Ascending aorta (tissue), 2 donors: ENCODE measurements around the gene SLC16A4. TPM values are rescaled to one million over a fixed set of nuclear protein-coding genes. Genes with fewer than 3 reads are reported as not detected.

Experiments
- DNase-seq, 2 donors: peaks; one replicate each; pipeline ENCODE4 v3.0.0-alpha.2; 2019; ENCODE audit warnings: low spot score in 2 of 2
- H3K27ac ChIP-seq, 2 donors: fragments of 200-600 bp; sonication (generic); one replicate each; pipeline ENCODE4 v1.5.1; 2016 to 2017; ENCODE audit warnings: mild to moderate bottlenecking in 1 of 2
- H3K27me3 ChIP-seq: fragments of 200-600 bp; sonication (generic); one replicate; pipeline ENCODE4 v1.5.1; 2017
- H3K36me3 ChIP-seq, 2 donors: fragments of 200-600 bp; sonication (generic); one replicate each; pipeline ENCODE4 v1.5.1; 2016
- H3K4me1 ChIP-seq, 2 donors: fragments of 200-600 bp; sonication (generic); one replicate each; pipeline ENCODE4 v1.5.1; 2016 to 2017; ENCODE audit warnings: mild to moderate bottlenecking in 1 of 2
- H3K4me3 ChIP-seq, 2 donors: fragments of 200-600 bp; sonication (generic); one replicate each; pipeline ENCODE4 v1.5.1; 2016 to 2017; ENCODE audit warnings: mild to moderate bottlenecking in 1 of 2
- H3K9me3 ChIP-seq, 2 donors: fragments of 200-600 bp; sonication (generic); one replicate each; pipeline ENCODE4 v1.5.1; 2016
- intact Hi-C: fragments of 100-400 bp; cut with DNase I; formaldehyde crosslinking; loops from one replicate; pipeline ENCODE4 v1.15.1; 2023
- total RNA-seq: library from RNA; depleted of rRNA; stranded (reverse); fragments of >200 nt; gene quantifications from one replicate; pipeline ENCODE4 v1.1.0, GENCODE V29; 2016
- TF ChIP-seq, protein P1 (sequence below), 3 experiments: fragments of 200-600 bp in 2 of 3; fragments of 450-650 bp in 1 of 3; sonication (generic) in 2 of 3; IDR thresholded peaks; one replicate each; pipeline ENCODE4 v1.5.1; 2016 to 2019; ENCODE audit warnings: antibody characterized with exemption in 3 of 3, mild to moderate bottlenecking in 1 of 3, moderate library complexity in 1 of 3

The SLC16A4 gene
- total RNA-seq, 1 donor from 2014 or later: 5.6 TPM

DNA sequence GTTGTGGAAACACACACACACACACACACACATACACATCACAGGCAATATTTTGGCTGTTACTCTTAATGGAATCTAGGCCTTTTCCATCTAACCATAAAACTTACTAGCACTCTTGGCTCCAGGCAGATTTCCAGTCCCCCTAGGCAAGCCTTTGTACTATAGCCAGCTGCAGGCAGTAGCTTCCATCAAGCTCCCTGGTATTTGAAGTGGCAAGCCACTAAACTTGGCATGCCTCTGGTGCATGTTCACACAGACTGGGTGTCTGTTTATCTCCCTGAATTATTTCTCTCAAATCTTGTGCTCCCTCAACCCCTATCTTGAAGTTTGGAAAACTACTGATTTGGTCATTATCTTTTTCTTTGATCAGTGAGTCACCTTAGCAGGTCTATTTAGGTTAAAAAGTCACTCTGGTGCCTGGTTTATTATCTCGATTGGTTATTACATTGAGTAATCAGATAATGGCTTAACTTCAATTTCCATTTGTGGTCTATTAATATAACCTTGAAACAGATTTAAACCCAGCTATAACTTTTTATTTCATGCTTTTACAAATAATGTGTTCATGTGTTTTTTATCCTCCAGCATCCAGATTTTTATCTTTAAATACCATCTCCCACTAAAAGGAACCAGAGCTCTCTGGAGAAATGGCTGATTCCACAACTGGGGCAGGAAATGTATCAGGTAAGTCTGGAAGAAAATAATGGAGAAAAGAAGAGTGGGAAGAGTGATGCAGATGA lies 54.4 kb downstream of the SLC16A4 start:
- DNase-seq: no peak
- Histone ChIP-seq H3K4me3 (no peak overlapping the region), H3K27me3 (no peaks in the 10 kb centered on the region), H3K36me3 (peaks cover under 1 to 9% of the 10 kb centered on the region in 2 donors), H3K27ac (no peak overlapping the region), H3K4me1 (peaks cover 14 to 16% of the 10 kb centered on the region in 2 donors), H3K9me3 (no peaks in the 10 kb centered on the region)
- intact Hi-C loops: loop anchor here (5.0 to 10.0 kb wide), 4 partner anchors 271 to 1111 kb away; partner anchors contain the start of genes ATP5PB, KCNA2, LRIF1 and STRIP1
- TF ChIP-seq, protein P1, sequence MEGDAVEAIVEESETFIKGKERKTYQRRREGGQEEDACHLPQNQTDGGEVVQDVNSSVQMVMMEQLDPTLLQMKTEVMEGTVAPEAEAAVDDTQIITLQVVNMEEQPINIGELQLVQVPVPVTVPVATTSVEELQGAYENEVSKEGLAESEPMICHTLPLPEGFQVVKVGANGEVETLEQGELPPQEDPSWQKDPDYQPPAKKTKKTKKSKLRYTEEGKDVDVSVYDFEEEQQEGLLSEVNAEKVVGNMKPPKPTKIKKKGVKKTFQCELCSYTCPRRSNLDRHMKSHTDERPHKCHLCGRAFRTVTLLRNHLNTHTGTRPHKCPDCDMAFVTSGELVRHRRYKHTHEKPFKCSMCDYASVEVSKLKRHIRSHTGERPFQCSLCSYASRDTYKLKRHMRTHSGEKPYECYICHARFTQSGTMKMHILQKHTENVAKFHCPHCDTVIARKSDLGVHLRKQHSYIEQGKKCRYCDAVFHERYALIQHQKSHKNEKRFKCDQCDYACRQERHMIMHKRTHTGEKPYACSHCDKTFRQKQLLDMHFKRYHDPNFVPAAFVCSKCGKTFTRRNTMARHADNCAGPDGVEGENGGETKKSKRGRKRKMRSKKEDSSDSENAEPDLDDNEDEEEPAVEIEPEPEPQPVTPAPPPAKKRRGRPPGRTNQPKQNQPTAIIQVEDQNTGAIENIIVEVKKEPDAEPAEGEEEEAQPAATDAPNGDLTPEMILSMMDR (IDR thresholded peaks at IDR 0.05): no peak

DNA sequence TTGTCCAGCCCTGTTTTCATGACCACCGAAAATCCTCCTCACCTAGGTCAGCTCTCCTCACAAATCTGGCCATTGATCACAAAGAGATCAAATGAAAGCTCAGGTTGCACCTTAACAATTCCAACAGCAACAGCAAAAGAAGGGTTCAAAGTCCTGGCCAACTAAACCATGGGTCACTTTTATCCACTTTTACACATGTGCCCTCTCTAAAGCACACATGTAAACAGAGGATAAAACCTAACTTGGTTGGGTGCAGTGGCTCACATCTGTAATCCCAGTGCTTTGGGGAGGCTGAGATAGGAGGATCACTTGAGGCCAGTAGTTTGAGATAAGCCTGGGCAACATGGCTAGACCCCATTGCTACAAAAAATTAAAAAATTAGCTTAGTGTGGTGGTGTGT lies 55.6 kb downstream of the SLC16A4 start:
- DNase-seq: no peak
- Histone ChIP-seq H3K4me1 (peaks cover 4% of the 10 kb centered on the region in 2 donors), H3K4me3 (no peak overlapping the region), H3K27me3 (no peaks in the 10 kb centered on the region), H3K9me3 (no peaks in the 10 kb centered on the region), H3K27ac (no peak overlapping the region), H3K36me3 (no peaks in the 10 kb centered on the region)
- TF ChIP-seq, protein P1 (IDR thresholded peaks at IDR 0.05): no peak
- intact Hi-C loops: loop anchor here (5.0 to 10.0 kb wide), 4 partner anchors 272 to 1112 kb away; partner anchors contain the start of genes ATP5PB, KCNA2, LRIF1 and STRIP1

DNA sequence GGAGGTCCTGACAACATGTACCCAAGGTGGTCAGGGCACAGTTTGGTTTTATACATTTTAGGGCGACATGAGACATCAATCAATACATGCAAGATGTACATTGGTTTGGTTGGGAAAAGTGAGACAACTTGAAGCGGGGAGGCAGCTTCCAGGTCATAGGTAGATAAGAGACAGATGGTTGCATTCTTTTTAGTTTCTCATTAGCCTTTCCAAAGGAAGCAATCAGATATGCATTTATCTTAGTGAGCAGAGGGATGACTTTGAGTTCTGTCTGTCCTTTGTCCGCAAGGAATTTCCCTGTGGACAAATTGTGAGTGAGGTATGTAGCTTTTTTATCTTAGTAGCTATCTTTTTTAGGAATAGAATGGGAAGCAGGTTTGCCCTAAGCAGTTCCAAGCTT lies 62.1 kb downstream of the SLC16A4 start:
- TF ChIP-seq, protein P1 (IDR thresholded peaks at IDR 0.05): no peak
- intact Hi-C loops: no loop called here
- no peaks in the 10 kb centered on the region for H3K9me3 ChIP-seq

DNA sequence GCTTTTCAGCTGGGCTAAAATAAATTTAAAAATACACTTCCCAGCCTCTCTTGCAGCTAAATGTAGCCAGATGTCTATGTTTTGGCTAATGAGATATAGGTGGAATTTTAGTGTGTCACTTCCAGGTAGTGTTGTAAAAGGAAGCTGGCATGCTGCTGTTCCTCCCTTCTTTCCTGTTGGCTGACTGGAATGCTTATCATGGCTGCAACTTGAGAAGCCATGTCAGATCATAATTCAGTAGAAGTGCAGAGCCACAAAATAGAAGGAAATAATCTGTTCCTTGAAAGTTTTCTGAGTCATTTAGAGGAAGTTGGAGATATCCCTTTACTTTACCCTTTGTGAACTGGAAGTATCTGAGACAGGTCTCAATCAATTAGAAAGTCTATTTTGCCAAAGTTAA lies 62.6 kb downstream of the SLC16A4 start:
- Histone ChIP-seq H3K27me3 (no peaks in the 10 kb centered on the region), H3K36me3 (no peaks in the 10 kb centered on the region), H3K4me1 (no peaks in the 10 kb centered on the region), H3K9me3 (no peaks in the 10 kb centered on the region), H3K4me3 (no peak overlapping the region), H3K27ac (no peak overlapping the region)
- DNase-seq: no peak
- intact Hi-C loops: no loop called here
- TF ChIP-seq, protein P1 (IDR thresholded peaks at IDR 0.05): no peak

More for the DNA sequence above, 62.1 kb downstream of the SLC16A4 start:
- no peak for DNase-seq
- H3K4me3 ChIP-seq: no peak overlapping the region
- no peaks in the 10 kb centered on the region for H3K27me3 ChIP-seq
- no peaks in the 10 kb centered on the region for H3K4me1 ChIP-seq
- no peak overlapping the region for H3K27ac ChIP-seq
- H3K36me3 ChIP-seq: no peaks in the 10 kb centered on the region

DNA sequence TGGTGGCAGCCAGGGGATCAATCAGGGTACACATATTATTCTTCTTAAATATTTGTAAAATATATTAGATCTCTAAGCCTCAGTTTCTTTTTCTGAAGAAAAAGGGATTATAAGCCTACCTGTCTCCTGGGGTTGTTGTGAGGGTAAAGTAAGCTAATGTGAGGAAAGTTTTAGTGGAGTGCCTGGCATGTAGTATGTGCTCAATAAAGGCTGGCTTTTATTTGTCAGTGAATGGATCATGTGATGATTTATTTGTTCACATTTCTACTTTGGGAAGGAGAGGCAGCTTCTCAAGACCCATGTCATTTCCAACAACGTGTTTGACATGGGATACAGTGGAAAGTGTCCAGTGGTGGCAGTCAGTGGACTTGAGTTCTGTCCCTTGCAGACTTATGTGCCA lies 64.0 kb downstream of the SLC16A4 start:
- H3K9me3 ChIP-seq: no peaks in the 10 kb centered on the region
- H3K27ac ChIP-seq: no peak overlapping the region
- H3K36me3 ChIP-seq: no peaks in the 10 kb centered on the region
- H3K4me3 ChIP-seq: no peak overlapping the region
- DNase-seq: no peak
- H3K4me1 ChIP-seq: no peaks in the 10 kb centered on the region
- TF ChIP-seq, protein P1 (IDR thresholded peaks at IDR 0.05): no peak
- intact Hi-C loops: no loop called here
- H3K27me3 ChIP-seq: no peaks in the 10 kb centered on the region
